ENCODE measurements around the gene EXOSC3.

The EXOSC3 gene

GRCh38 chr9:37798677-37799076, 13.8 kb upstream of the EXOSC3 start:
- no peak overlapping the region for H3K27ac ChIP-seq (ENCODE audit: low read length, poor library complexity, severe bottlenecking)
- peaks cover 0 to 8% of the 10 kb centered on the region in 2 experiments for H3K36me3 ChIP-seq (ENCODE audit: control insufficient read depth in 1 of 2, insufficient read depth in 2 of 2, low read depth in 1 of 2, low read length in 2 of 2)
- H4K8ac ChIP-seq (ENCODE audit: low read length) = no peak overlapping the region
- H3K23ac ChIP-seq (ENCODE audit: low read length in 2 of 2) = no peak overlapping the region
- H2BK12ac ChIP-seq (ENCODE audit: low read length in 2 of 2) = no peak overlapping the region
- peaks cover 4% of the 10 kb centered on the region for H3K79me1 ChIP-seq (replicated peaks; ENCODE audit: low read length, poor library complexity, severe bottlenecking)
- no peak overlapping the region for H2BK120ac ChIP-seq (ENCODE audit: low read depth, low read length)
- no peak for DNase-seq
- H3K4me2 ChIP-seq (ENCODE audit: low read length, poor library complexity, severe bottlenecking) = no peak overlapping the region
- H3K14ac ChIP-seq (ENCODE audit: low read length in 2 of 2) = no peak overlapping the region
- no peaks in the 10 kb centered on the region for H3K9me3 ChIP-seq (ENCODE audit: control insufficient read depth, low read length)
- H3K18ac ChIP-seq (ENCODE audit: low read depth in 1 of 2, low read length in 2 of 2) = no peak overlapping the region
- no peak overlapping the region for H2AFZ ChIP-seq (ENCODE audit: low read depth, low read length)
- no peak overlapping the region for H2AK5ac ChIP-seq (ENCODE audit: low read length, severe bottlenecking)
- no peaks in the 10 kb centered on the region for H3K27me3 ChIP-seq (ENCODE audit: control insufficient read depth in 1 of 2, insufficient read depth in 1 of 2, low read length in 2 of 2)
- no peak overlapping the region for H3K9ac ChIP-seq (ENCODE audit: low read length)
- H3K4me3 ChIP-seq (ENCODE audit: insufficient read depth in 1 of 2, low read depth in 1 of 2, low read length in 2 of 2) = no peak overlapping the region
- no peak overlapping the region for H4K91ac ChIP-seq (ENCODE audit: low read length)
- H3K4me1 ChIP-seq (ENCODE audit: control insufficient read depth, insufficient read depth, low read depth, low read length) = peaks cover 3% of the 10 kb centered on the region
- WGBS = 92% methylated on average over 1 of the region's 1 CpG
- H2BK15ac ChIP-seq (ENCODE audit: low read depth, poor library complexity, severe bottlenecking) = no peak overlapping the region
- H3K4ac ChIP-seq (ENCODE audit: low read depth in 1 of 2, low read length in 2 of 2) = no peak overlapping the region
- no peak overlapping the region for H2BK5ac ChIP-seq (ENCODE audit: low read depth, low read length, poor library complexity, severe bottlenecking)

DNA sequence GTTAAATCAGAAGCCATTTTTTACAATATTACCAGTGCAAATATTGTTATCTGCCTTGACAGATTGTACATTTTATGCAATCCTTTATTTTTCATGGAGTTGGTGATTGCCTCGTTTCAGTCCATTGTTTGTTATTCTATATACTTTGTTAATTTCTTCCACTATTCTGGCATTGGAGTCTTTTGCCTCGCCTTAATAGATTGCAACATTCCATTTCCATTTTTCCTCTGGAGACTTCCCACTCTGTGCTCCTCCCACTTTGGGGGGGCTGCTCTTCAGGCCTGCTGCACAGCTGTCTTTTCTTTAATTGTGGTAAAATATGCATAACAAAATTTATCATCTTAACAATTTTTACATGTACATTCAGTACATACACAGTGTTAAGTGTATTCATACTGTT, 11.4 kb upstream of the EXOSC3 start:
- no peak overlapping the region for H2BK5ac ChIP-seq (ENCODE audit: low read depth, low read length, poor library complexity, severe bottlenecking)
- H3K79me1 ChIP-seq (replicated peaks; ENCODE audit: low read length, poor library complexity, severe bottlenecking) = peaks cover 4% of the 10 kb centered on the region
- no peak overlapping the region for H3K4me2 ChIP-seq (ENCODE audit: low read length, poor library complexity, severe bottlenecking)
- no peaks in the 10 kb centered on the region for H3K27me3 ChIP-seq (ENCODE audit: control insufficient read depth in 1 of 2, insufficient read depth in 1 of 2, low read length in 2 of 2)
- no peak overlapping the region for H3K9ac ChIP-seq (ENCODE audit: low read length)
- H4K91ac ChIP-seq (ENCODE audit: low read length) = no peak overlapping the region
- no peak overlapping the region for H3K4ac ChIP-seq (ENCODE audit: low read depth in 1 of 2, low read length in 2 of 2)
- H2AFZ ChIP-seq (ENCODE audit: low read depth, low read length) = no peak overlapping the region
- H4K8ac ChIP-seq (ENCODE audit: low read length) = no peak overlapping the region
- DNase-seq = no peak
- 100% methylated on average over 1 of the region's 2 CpGs for WGBS
- no peak overlapping the region for H3K27ac ChIP-seq (ENCODE audit: low read length, poor library complexity, severe bottlenecking)
- no peak overlapping the region for H3K14ac ChIP-seq (ENCODE audit: low read length in 2 of 2)
- H3K4me1 ChIP-seq (ENCODE audit: control insufficient read depth, insufficient read depth, low read depth, low read length) = peaks cover 2% of the 10 kb centered on the region
- peaks cover 0 to 8% of the 10 kb centered on the region in 2 experiments for H3K36me3 ChIP-seq (ENCODE audit: control insufficient read depth in 1 of 2, insufficient read depth in 2 of 2, low read depth in 1 of 2, low read length in 2 of 2)
- H2AK5ac ChIP-seq (ENCODE audit: low read length, severe bottlenecking) = no peak overlapping the region
- H2BK15ac ChIP-seq (ENCODE audit: low read depth, poor library complexity, severe bottlenecking) = no peak overlapping the region
- no peak overlapping the region for H3K23ac ChIP-seq (ENCODE audit: low read length in 2 of 2)
- H3K4me3 ChIP-seq (ENCODE audit: insufficient read depth in 1 of 2, low read depth in 1 of 2, low read length in 2 of 2) = no peak overlapping the region
- no peak overlapping the region for H3K18ac ChIP-seq (ENCODE audit: low read depth in 1 of 2, low read length in 2 of 2)
- H2BK12ac ChIP-seq (ENCODE audit: low read length in 2 of 2) = no peak overlapping the region
- H2BK120ac ChIP-seq (ENCODE audit: low read depth, low read length) = no peak overlapping the region
- no peaks in the 10 kb centered on the region for H3K9me3 ChIP-seq (ENCODE audit: control insufficient read depth, low read length)

DNA sequence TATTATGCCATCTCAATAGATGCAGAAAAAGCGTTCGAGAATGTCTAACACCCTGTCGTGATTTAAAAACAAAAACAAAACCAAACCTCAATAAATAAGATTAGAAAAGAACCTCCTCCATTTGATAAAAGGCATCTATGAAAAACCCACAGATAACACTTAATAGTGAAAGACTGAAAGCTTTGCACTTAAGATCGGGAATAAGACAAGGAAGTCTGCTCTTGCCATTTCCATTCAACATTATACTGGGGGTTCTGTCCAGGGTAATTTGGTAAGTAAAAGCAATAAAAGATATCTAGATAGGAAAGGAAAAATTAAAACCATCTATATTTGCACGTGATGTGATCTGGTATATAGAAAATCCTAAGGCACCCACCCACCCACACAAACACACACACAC, 7.3 kb upstream of the EXOSC3 start:
- H3K9me3 ChIP-seq (ENCODE audit: control insufficient read depth, low read length) = no peaks in the 10 kb centered on the region
- no peak overlapping the region for H3K23ac ChIP-seq (ENCODE audit: low read length in 2 of 2)
- no peak overlapping the region for H4K8ac ChIP-seq (ENCODE audit: low read length)
- H3K79me1 ChIP-seq (replicated peaks; ENCODE audit: low read length, poor library complexity, severe bottlenecking) = peaks cover 6% of the 10 kb centered on the region
- H2BK120ac ChIP-seq (ENCODE audit: low read depth, low read length) = no peak overlapping the region
- H3K36me3 ChIP-seq (ENCODE audit: control insufficient read depth in 1 of 2, insufficient read depth in 2 of 2, low read depth in 1 of 2, low read length in 2 of 2) = peaks cover 3 to 20% of the 10 kb centered on the region in 2 experiments
- H3K4me3 ChIP-seq (ENCODE audit: insufficient read depth in 1 of 2, low read depth in 1 of 2, low read length in 2 of 2) = no peak overlapping the region
- no peak overlapping the region for H3K27ac ChIP-seq (ENCODE audit: low read length, poor library complexity, severe bottlenecking)
- H3K14ac ChIP-seq (ENCODE audit: low read length in 2 of 2) = no peak overlapping the region
- no peak overlapping the region for H2BK12ac ChIP-seq (ENCODE audit: low read length in 2 of 2)
- no peak overlapping the region for H3K4me2 ChIP-seq (ENCODE audit: low read length, poor library complexity, severe bottlenecking)
- no peaks in the 10 kb centered on the region for H3K27me3 ChIP-seq (ENCODE audit: control insufficient read depth in 1 of 2, insufficient read depth in 1 of 2, low read length in 2 of 2)
- H2AFZ ChIP-seq (ENCODE audit: low read depth, low read length) = no peak overlapping the region
- no peak overlapping the region for H2AK5ac ChIP-seq (ENCODE audit: low read length, severe bottlenecking)
- WGBS = 92% methylated on average over 3 of the region's 5 CpGs
- H3K9ac ChIP-seq (ENCODE audit: low read length) = no peak overlapping the region
- DNase-seq = no peak
- H3K4me1 ChIP-seq (ENCODE audit: control insufficient read depth, insufficient read depth, low read depth, low read length) = no peaks in the 10 kb centered on the region
- H3K18ac ChIP-seq (ENCODE audit: low read depth in 1 of 2, low read length in 2 of 2) = no peak overlapping the region
- no peak overlapping the region for H4K91ac ChIP-seq (ENCODE audit: low read length)
- H2BK15ac ChIP-seq (ENCODE audit: low read depth, poor library complexity, severe bottlenecking) = no peak overlapping the region
- H2BK5ac ChIP-seq (ENCODE audit: low read depth, low read length, poor library complexity, severe bottlenecking) = no peak overlapping the region
- no peak overlapping the region for H3K4ac ChIP-seq (ENCODE audit: low read depth in 1 of 2, low read length in 2 of 2)

DNA sequence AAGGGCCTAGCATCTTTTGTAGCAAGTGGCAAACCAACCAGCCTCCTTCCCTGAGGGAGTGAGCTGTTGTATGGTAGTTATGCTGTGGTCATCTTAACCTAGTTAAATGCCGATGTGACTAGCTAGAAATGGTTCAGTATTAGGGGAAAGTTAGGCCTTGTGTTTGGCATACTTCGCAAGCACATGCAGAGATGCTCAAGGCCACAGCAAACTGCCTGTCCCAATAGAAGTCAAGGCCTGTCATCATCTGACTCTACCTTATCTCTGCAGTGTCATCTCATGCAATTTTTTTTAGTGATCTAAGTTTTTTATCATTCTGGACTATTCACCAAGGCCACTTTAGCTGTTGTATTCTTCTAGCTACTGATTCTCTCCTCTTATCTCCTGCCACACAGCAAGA, 5.2 kb upstream of the EXOSC3 start:
- DNase-seq = no peak
- Histone ChIP-seq H3K27me3 (ENCODE audit: control insufficient read depth in 1 of 2, insufficient read depth in 1 of 2, low read length in 2 of 2) (no peaks in the 10 kb centered on the region), H3K9me3 (ENCODE audit: control insufficient read depth, low read length) (no peaks in the 10 kb centered on the region), H3K4me3 (ENCODE audit: insufficient read depth in 1 of 2, low read depth in 1 of 2, low read length in 2 of 2) (no peak overlapping the region), H3K4me1 (ENCODE audit: control insufficient read depth, insufficient read depth, low read depth, low read length) (no peaks in the 10 kb centered on the region), H3K27ac (ENCODE audit: low read length, poor library complexity, severe bottlenecking) (no peak overlapping the region), H2BK5ac (ENCODE audit: low read depth, low read length, poor library complexity, severe bottlenecking) (no peak overlapping the region), H2BK120ac (ENCODE audit: low read depth, low read length) (no peak overlapping the region), H3K14ac (ENCODE audit: low read length in 2 of 2) (no peak overlapping the region), H3K23ac (ENCODE audit: low read length in 2 of 2) (no peak overlapping the region), H2BK12ac (ENCODE audit: low read length in 2 of 2) (no peak overlapping the region), H3K4ac (ENCODE audit: low read depth in 1 of 2, low read length in 2 of 2) (no peak overlapping the region), H3K36me3 (ENCODE audit: control insufficient read depth in 1 of 2, insufficient read depth in 2 of 2, low read depth in 1 of 2, low read length in 2 of 2) (peaks cover 3 to 14% of the 10 kb centered on the region in 2 experiments), H3K4me2 (ENCODE audit: low read length, poor library complexity, severe bottlenecking) (no peak overlapping the region), H3K9ac (ENCODE audit: low read length) (no peak overlapping the region), H2AFZ (ENCODE audit: low read depth, low read length) (no peak overlapping the region), H2AK5ac (ENCODE audit: low read length, severe bottlenecking) (no peak overlapping the region), H4K8ac (ENCODE audit: low read length) (no peak overlapping the region), H3K79me1 (replicated peaks; ENCODE audit: low read length, poor library complexity, severe bottlenecking) (peaks cover 6% of the 10 kb centered on the region), H3K18ac (ENCODE audit: low read depth in 1 of 2, low read length in 2 of 2) (no peak overlapping the region), H4K91ac (ENCODE audit: low read length) (no peak overlapping the region), H2BK15ac (ENCODE audit: low read depth, poor library complexity, severe bottlenecking) (no peak overlapping the region)
- 100% methylated on average over 1 of the region's 2 CpGs for WGBS
